BE2C (cell line): ENCODE measurements around the gene GDF7.
A peak's percentile ranks its signal among the peaks of the same experiment; 100 is the strongest.

Experiments used
- DNase-seq: peaks from one replicate; pipeline ENCODE4 v3.0.0-alpha.2; 2020
- H3K27me3 ChIP-seq: fragments of 250-450 bp; sonication (Bioruptor Pico); 2 replicates; pipeline ENCODE4 v1.5.1; 2020; ENCODE audit warnings: mild to moderate bottlenecking
- H3K36me3 ChIP-seq: fragments of 250-450 bp; sonication (Bioruptor Pico); 2 replicates; pipeline ENCODE4 v1.5.1; 2020; ENCODE audit warnings: mild to moderate bottlenecking
- H3K4me1 ChIP-seq: fragments of 250-450 bp; sonication (Bioruptor Pico); 2 replicates; pipeline ENCODE4 v1.5.1; 2020
- H3K4me3 ChIP-seq: 2 replicates; pipeline ENCODE4 v1.5.1; 2011; ENCODE audit warnings: low read depth, low read length
- H3K9me3 ChIP-seq: fragments of 250-450 bp; sonication (Bioruptor Pico); 2 replicates; pipeline ENCODE4 v1.5.1; 2020
- CTCF ChIP-seq: IDR thresholded peaks from 2 replicates; pipeline ENCODE4 v1.5.1; 2012; ENCODE audit warnings: mild to moderate bottlenecking, low read depth, low read length

The GDF7 gene

GRCh38 chr2:20626392-20626697 is 40.6 kb upstream of the GDF7 start:
- Histone ChIP-seq H3K9me3 (no peaks in the 10 kb centered on the region), H3K27me3 (no peaks in the 10 kb centered on the region), H3K4me1 (peaks cover 54% of the 10 kb centered on the region), H3K36me3 (peaks cover 3% of the 10 kb centered on the region; the same call in 1 of the 2 replicates), H3K4me3 (no peak overlapping the region)
- DNase-seq = no peak
- no peak for TF ChIP-seq CTCF

GRCh38 chr2:20626698-20627513 is 40.0 kb upstream of the GDF7 start:
- H3K4me1 ChIP-seq = peaks cover 54% of the 10 kb centered on the region
- no peaks in the 10 kb centered on the region for H3K27me3 ChIP-seq
- TF ChIP-seq CTCF = no peak
- DNase-seq = peak; percentile 31
- peaks cover 3% of the 10 kb centered on the region; the same call in 1 of the 2 replicates for H3K36me3 ChIP-seq
- no peaks in the 10 kb centered on the region for H3K9me3 ChIP-seq
- H3K4me3 ChIP-seq = no peak overlapping the region

GRCh38 chr2:20627712-20628380 is 39.1 kb upstream of the GDF7 start:
- Histone ChIP-seq H3K4me1 (peaks cover 49% of the 10 kb centered on the region), H3K36me3 (peaks cover 3% of the 10 kb centered on the region; the same call in 1 of the 2 replicates), H3K4me3 (no peak overlapping the region), H3K9me3 (no peaks in the 10 kb centered on the region), H3K27me3 (no peaks in the 10 kb centered on the region)
- peak; percentile 4 for DNase-seq
- TF ChIP-seq CTCF = no peak

- peaks cover 36% of the 10 kb centered on the region for H3K4me1 ChIP-seq
- TF ChIP-seq CTCF = no peak
Observed at GRCh38 chr2:20629181-20629580, 37.8 kb upstream of the GDF7 start.

GRCh38 chr2:20629581-20630171 is 37.3 kb upstream of the GDF7 start:
- Histone ChIP-seq H3K36me3 (no peaks in the 10 kb centered on the region), H3K4me1 (peaks cover 36% of the 10 kb centered on the region), H3K27me3 (no peaks in the 10 kb centered on the region), H3K4me3 (no peak overlapping the region), H3K9me3 (no peaks in the 10 kb centered on the region)
- no peak for TF ChIP-seq CTCF
- DNase-seq = peak; percentile 59

More at GRCh38 chr2:20629181-20629580, 37.8 kb upstream of the GDF7 start:
- no peaks in the 10 kb centered on the region for H3K27me3 ChIP-seq
- DNase-seq = no peak
- no peak overlapping the region for H3K4me3 ChIP-seq
- H3K36me3 ChIP-seq = no peaks in the 10 kb centered on the region; the same call in 1 of the 2 replicates
- H3K9me3 ChIP-seq = no peaks in the 10 kb centered on the region
